Measurements from ENCODE around the gene UBL7.

UBL7 gene

DNA sequence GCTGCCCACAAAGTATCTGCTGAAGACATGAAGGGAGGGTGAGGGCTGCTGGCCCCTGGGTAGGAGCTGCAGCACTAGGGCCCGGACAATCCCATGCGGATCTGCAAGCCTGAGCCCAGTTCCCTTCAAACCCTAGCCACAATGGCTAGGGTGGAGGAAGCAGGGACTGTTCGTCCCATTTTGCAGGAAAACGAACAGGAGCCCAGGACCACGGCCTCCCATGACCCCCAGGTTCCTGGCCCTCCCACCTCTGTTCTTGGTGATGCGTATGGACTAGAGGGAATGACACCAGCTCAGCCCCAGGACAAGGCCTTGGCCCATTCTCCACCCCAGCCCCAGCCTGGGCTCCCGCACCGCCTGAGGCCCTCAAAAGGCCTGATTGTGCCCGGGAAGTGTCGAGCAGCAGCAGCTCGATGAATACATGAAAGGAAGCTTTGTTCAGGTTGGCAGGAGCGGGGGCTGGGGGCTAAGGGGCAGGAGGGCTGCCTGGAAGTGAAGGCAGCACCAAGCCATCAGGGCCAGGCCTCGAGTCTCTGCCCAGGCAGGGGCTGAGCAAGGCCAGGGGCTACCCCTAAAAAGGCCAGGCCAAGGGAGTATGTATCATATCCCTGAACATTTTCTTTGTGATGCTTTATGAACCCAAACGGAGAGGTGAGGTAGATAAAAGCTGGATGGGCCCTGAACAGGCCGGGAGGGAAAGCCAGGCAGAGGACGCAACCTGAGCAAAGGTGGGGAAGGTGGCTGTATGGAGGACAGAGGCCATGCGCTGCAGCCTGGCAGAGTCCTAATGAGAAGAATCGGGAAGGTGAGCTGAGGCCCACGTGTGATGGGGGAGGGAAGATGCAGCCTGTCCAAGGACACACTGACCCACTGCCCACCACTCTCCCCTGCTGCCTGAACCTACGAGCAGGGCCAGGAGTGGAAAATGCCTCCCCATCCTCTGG is 39.4 kb downstream of the UBL7 start:
- TF ChIP-seq, protein P1, sequence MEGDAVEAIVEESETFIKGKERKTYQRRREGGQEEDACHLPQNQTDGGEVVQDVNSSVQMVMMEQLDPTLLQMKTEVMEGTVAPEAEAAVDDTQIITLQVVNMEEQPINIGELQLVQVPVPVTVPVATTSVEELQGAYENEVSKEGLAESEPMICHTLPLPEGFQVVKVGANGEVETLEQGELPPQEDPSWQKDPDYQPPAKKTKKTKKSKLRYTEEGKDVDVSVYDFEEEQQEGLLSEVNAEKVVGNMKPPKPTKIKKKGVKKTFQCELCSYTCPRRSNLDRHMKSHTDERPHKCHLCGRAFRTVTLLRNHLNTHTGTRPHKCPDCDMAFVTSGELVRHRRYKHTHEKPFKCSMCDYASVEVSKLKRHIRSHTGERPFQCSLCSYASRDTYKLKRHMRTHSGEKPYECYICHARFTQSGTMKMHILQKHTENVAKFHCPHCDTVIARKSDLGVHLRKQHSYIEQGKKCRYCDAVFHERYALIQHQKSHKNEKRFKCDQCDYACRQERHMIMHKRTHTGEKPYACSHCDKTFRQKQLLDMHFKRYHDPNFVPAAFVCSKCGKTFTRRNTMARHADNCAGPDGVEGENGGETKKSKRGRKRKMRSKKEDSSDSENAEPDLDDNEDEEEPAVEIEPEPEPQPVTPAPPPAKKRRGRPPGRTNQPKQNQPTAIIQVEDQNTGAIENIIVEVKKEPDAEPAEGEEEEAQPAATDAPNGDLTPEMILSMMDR (IDR thresholded peaks at IDR 0.05; ENCODE audit: low read depth, low read length) = no peak
- DNase-seq (ENCODE audit: low read depth in 2 of 2) = no peak
- no peak overlapping the region for H3K4me3 ChIP-seq (replicated peaks in 1 of 2; ENCODE audit: low read depth in 2 of 2, low read length in 2 of 2)

DNA sequence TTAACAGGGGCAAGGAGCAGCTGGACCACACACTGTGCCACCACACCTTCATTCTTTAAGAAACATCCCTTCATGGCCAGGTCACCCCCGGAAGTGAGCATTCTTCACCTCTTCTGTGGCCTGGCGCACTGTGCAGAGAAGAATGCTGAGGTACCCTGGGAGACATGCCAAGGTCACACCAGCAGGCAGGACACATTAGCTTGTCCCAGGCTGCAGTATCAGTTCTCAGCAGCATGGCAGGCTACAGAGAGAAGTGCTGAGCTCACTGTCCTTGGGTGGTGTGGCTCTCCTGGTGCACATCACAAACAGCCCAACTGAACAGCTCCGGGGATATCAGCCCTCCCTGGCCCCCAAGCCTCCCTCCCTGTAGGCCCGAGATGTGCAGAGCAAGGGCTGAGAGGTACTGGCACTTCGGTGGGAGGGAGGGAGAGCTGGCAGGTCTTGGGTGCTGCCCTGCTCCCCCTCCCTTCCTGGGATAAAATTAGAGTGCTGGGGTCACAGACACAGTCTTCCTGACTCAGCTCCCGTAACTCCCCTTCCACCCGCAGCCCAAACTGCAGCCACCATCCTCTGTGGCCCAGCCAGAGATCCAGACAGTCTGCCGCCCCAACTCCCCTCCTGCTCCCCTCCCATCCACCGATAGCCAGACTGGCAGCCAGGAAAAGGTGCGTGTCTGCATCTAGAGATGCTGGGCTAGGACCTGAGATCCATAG is 40.6 kb downstream of the UBL7 start:
- peak in 1 of 2 donors; percentile 35 for DNase-seq (ENCODE audit: low read depth in 2 of 2)
- TF ChIP-seq, protein P1 (IDR thresholded peaks at IDR 0.05; ENCODE audit: low read depth, low read length) = no peak
- H3K4me3 ChIP-seq (replicated peaks in 1 of 2; ENCODE audit: low read depth in 2 of 2, low read length in 2 of 2) = no peak overlapping the region

DNA sequence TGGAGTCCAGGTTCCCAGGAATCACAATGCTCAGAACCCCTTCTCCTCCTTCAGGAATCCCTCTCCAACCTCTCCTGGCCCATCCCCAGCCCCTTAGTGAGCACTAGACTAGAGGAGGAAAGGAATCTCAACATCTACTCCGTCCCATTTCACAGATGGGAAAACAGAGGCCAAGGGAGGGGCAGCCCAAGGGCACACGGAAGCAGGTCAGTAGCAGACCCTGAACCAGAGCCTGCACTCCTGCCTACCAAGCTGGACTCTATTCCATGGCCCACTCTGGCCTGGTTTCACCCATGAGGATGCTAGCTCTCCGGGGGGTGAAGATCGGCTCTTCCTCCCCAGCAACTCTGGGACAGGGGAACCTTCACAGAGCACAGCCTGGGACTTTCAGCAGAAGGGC is 41.5 kb downstream of the UBL7 start:
- TF ChIP-seq, protein P1 (IDR thresholded peaks at IDR 0.05; ENCODE audit: low read depth, low read length) = no peak
- DNase-seq (ENCODE audit: low read depth in 2 of 2) = no peak
- no peak overlapping the region for H3K4me3 ChIP-seq (replicated peaks in 1 of 2; ENCODE audit: low read depth in 2 of 2, low read length in 2 of 2)

DNA sequence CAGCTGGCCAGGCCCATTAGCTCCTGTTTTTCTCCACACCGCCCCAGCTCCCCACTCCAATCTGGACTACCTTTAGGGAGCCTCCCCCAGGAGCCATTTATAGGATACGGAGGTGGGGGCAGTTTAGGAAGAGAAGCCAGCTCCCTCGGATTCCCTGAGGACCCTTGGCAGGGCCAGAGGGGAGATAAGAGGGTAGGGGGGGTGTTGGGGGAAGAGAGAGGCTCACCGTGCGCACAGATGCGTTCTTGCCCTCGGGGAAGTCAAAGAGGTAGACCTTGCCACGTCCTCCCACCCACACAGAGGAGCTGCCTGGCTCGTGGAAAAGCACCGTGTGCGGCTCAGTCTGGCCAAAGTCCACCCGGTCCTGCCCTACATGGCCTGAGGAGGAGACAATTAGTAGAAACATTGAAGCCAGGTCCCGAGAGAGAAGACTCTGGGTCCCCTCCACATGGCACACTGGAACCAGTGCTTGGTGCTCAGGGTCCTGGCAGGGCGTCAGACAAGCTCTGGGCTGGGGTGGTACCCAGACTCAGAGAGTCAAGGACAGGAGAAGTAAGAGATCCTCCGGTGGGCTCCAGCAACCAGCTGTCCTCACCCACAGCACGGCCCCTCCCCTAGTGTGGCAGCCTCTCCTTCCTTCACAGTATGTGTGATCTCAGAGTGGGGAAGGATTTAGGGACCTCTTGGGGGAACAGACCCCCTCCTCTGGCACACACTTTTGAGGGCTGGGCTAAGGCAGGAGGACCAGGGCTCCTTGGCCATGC is 42.2 kb downstream of the UBL7 start:
- no peak overlapping the region for H3K4me3 ChIP-seq (replicated peaks in 1 of 2; ENCODE audit: low read depth in 2 of 2, low read length in 2 of 2)
- no peak for DNase-seq (ENCODE audit: low read depth in 2 of 2)
- TF ChIP-seq, protein P1 (IDR thresholded peaks at IDR 0.05; ENCODE audit: low read depth, low read length) = no peak

DNA sequence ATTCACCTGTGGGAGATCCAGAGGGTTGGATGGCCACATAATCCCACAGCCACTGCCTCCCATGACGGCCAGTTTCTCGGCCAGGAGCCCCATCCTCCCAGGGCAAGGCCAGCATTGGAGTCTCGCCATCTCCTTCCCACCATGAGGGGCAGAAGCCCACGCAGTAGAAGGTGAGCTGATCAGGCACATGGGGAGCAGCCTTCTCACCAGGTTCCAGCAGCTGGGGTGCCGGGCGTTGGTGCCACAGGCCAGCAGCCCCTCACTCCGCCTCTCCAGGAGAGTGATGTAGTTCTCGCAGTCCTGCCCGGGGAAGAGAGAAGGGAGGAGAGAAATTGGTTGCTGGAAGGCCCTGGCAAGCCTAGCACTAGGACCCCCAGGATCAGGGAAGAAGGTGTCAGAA is 43.3 kb downstream of the UBL7 start:
- no peak for DNase-seq (ENCODE audit: low read depth in 2 of 2)
- TF ChIP-seq, protein P1 (IDR thresholded peaks at IDR 0.05; ENCODE audit: low read depth, low read length) = no peak
- H3K4me3 ChIP-seq (replicated peaks in 1 of 2; ENCODE audit: low read depth in 2 of 2, low read length in 2 of 2) = no peak overlapping the region

DNA sequence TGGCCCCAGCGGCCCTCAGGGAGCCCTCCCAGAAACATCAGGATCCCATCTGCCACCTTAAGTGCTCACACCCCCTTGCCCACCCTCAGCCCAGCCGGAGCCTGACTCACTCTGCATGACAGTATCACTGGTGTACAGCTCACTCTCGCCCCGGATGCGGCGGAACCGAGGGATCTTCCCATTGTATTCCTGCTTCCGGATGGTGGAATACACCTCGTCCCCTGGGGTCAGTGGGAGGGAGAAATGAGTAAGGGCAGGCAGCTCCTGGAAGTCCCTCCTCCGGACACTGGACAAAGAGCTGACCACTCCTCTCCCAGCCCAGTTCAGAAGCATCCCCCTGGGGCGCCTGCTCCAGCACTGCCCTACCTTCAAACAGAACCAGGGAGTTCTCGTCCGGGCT is 43.7 kb downstream of the UBL7 start:
- TF ChIP-seq, protein P1 (IDR thresholded peaks at IDR 0.05; ENCODE audit: low read depth, low read length) = no peak
- peak; percentile 54 to 93 for DNase-seq (ENCODE audit: low read depth in 2 of 2)
- H3K4me3 ChIP-seq (replicated peaks in 1 of 2; ENCODE audit: low read depth in 2 of 2, low read length in 2 of 2) = no peak overlapping the region
